GM23338 (cell line): Measurements from ENCODE around the gene PAQR5.

ENCODE experiments used
- EZH2 ChIP-seq: fragments of 200-600 bp; sonication (generic); IDR thresholded peaks from one replicate; pipeline ENCODE4 v1.8.0; 2017; ENCODE audit warnings: antibody characterized with exemption, mild to moderate bottlenecking, low read depth; ENCODE audit not compliant: unreplicated experiment
- EZH2phosphoT487 ChIP-seq: fragments of 200-600 bp; sonication (generic); IDR thresholded peaks from one replicate; pipeline ENCODE4 v1.8.1; 2018; ENCODE audit warnings: antibody characterized with exemption; ENCODE audit not compliant: unreplicated experiment
- NANOG ChIP-seq: IDR thresholded peaks from 2 replicates; pipeline ENCODE4 v1.6.1; 2016; ENCODE audit warnings: antibody characterized with exemption, borderline replicate concordance
- POLR2AphosphoS5 ChIP-seq: IDR thresholded peaks from 2 replicates; pipeline ENCODE4 v1.6.1; 2016; ENCODE audit warnings: antibody characterized with exemption, low read depth
- ZNF331 ChIP-seq: fragments of 250-450 bp; sonication (Bioruptor Pico); IDR thresholded peaks from 2 replicates; pipeline ENCODE4 v1.5.0; 2020; ENCODE audit warnings: low read depth, mild to moderate bottlenecking, moderate library complexity
- TF ChIP-seq, protein P1 (sequence below), 2 experiments: fragments of 200-600 bp in 1 of 2; sonication (generic) in 1 of 2; conservative IDR thresholded peaks; 2 replicates each; pipeline versions ENCODE4 v1.5.1 to v1.6.1; 2016 to 2017; ENCODE audit warnings: antibody characterized with exemption in 2 of 2, low read depth in 2 of 2, mild to moderate bottlenecking in 2 of 2, moderate library complexity in 1 of 2
- TF ChIP-seq, protein P2 (sequence below): IDR thresholded peaks from one replicate; pipeline ENCODE4 v1.6.1; 2018; ENCODE audit warnings: antibody characterized with exemption; ENCODE audit not compliant: unreplicated experiment
- TF ChIP-seq, protein P3 (sequence below): IDR thresholded peaks from 2 replicates; pipeline ENCODE4 v1.6.1; 2016; ENCODE audit warnings: antibody characterized with exemption

DNA sequence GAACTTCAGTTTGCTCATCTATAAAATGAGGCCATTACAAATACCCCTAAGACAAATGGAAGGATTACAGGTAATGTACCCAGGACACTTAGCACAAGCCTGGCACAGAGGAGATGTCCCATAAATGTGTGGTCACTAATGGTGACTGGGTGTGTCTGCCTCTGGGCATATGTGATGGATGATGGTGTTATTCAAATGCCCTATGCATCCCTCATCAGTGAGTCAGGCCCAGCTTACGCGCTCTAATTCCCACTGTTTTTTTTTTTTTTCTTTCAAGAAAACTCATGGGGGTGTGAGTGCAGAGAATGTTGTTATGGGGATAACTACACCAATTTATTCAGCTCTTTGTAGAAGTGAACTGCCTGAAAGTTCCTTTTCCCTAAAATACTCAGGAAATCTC is 91.9 kb downstream of the PAQR5 start:
- TF ChIP-seq, protein P1, sequence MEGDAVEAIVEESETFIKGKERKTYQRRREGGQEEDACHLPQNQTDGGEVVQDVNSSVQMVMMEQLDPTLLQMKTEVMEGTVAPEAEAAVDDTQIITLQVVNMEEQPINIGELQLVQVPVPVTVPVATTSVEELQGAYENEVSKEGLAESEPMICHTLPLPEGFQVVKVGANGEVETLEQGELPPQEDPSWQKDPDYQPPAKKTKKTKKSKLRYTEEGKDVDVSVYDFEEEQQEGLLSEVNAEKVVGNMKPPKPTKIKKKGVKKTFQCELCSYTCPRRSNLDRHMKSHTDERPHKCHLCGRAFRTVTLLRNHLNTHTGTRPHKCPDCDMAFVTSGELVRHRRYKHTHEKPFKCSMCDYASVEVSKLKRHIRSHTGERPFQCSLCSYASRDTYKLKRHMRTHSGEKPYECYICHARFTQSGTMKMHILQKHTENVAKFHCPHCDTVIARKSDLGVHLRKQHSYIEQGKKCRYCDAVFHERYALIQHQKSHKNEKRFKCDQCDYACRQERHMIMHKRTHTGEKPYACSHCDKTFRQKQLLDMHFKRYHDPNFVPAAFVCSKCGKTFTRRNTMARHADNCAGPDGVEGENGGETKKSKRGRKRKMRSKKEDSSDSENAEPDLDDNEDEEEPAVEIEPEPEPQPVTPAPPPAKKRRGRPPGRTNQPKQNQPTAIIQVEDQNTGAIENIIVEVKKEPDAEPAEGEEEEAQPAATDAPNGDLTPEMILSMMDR (conservative IDR thresholded peaks at IDR 0.05; ENCODE audit: low read depth in 2 of 2) = no peak
- no peak for TF ChIP-seq EZH2phosphoT487
- no peak for TF ChIP-seq POLR2AphosphoS5
- no peak for TF ChIP-seq EZH2
- TF ChIP-seq, protein P2, sequence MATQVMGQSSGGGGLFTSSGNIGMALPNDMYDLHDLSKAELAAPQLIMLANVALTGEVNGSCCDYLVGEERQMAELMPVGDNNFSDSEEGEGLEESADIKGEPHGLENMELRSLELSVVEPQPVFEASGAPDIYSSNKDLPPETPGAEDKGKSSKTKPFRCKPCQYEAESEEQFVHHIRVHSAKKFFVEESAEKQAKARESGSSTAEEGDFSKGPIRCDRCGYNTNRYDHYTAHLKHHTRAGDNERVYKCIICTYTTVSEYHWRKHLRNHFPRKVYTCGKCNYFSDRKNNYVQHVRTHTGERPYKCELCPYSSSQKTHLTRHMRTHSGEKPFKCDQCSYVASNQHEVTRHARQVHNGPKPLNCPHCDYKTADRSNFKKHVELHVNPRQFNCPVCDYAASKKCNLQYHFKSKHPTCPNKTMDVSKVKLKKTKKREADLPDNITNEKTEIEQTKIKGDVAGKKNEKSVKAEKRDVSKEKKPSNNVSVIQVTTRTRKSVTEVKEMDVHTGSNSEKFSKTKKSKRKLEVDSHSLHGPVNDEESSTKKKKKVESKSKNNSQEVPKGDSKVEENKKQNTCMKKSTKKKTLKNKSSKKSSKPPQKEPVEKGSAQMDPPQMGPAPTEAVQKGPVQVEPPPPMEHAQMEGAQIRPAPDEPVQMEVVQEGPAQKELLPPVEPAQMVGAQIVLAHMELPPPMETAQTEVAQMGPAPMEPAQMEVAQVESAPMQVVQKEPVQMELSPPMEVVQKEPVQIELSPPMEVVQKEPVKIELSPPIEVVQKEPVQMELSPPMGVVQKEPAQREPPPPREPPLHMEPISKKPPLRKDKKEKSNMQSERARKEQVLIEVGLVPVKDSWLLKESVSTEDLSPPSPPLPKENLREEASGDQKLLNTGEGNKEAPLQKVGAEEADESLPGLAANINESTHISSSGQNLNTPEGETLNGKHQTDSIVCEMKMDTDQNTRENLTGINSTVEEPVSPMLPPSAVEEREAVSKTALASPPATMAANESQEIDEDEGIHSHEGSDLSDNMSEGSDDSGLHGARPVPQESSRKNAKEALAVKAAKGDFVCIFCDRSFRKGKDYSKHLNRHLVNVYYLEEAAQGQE = no peak
- no peak for TF ChIP-seq NANOG
- TF ChIP-seq, protein P3, sequence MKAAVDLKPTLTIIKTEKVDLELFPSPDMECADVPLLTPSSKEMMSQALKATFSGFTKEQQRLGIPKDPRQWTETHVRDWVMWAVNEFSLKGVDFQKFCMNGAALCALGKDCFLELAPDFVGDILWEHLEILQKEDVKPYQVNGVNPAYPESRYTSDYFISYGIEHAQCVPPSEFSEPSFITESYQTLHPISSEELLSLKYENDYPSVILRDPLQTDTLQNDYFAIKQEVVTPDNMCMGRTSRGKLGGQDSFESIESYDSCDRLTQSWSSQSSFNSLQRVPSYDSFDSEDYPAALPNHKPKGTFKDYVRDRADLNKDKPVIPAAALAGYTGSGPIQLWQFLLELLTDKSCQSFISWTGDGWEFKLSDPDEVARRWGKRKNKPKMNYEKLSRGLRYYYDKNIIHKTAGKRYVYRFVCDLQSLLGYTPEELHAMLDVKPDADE = no peak
- no peak for TF ChIP-seq ZNF331
